ENCODE measurements around the gene MICU2. TPM values are rescaled to one million over a fixed set of nuclear protein-coding genes. Genes with fewer than 3 reads are reported as not detected.

Gene MICU2
- total RNA-seq, 4 donors from 2014 or later, result 31.6 to 39.5 (median 36.0) TPM

DNA sequence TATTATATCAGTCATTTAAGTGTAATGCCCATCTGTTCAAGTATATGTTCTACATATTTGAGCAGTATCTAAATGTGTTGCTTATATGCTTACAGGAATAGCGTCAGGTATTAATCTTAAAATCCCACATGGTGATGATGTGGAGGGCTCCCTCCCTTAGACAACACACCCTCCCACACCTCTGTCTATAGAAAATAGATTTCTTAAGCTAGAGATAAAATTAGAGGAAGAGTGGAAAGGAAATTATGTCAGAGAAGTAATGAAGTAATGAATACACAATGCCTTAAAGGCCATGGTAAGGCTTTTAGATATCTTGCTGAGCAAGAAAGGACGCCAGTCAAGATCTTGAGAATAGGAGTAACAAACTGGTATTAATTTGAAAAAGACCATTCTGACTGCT, 157.3 kb downstream of the MICU2 start:
- no peak overlapping the region for H3K27ac ChIP-seq (replicated peaks in 1 of 4)
- TF ChIP-seq, protein P1, sequence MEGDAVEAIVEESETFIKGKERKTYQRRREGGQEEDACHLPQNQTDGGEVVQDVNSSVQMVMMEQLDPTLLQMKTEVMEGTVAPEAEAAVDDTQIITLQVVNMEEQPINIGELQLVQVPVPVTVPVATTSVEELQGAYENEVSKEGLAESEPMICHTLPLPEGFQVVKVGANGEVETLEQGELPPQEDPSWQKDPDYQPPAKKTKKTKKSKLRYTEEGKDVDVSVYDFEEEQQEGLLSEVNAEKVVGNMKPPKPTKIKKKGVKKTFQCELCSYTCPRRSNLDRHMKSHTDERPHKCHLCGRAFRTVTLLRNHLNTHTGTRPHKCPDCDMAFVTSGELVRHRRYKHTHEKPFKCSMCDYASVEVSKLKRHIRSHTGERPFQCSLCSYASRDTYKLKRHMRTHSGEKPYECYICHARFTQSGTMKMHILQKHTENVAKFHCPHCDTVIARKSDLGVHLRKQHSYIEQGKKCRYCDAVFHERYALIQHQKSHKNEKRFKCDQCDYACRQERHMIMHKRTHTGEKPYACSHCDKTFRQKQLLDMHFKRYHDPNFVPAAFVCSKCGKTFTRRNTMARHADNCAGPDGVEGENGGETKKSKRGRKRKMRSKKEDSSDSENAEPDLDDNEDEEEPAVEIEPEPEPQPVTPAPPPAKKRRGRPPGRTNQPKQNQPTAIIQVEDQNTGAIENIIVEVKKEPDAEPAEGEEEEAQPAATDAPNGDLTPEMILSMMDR (IDR thresholded peaks at IDR 0.05), result no peak
- TF ChIP-seq POLR2AphosphoS5 (IDR thresholded peaks at IDR 0.05), result no peak
- TF ChIP-seq EP300 (IDR thresholded peaks at IDR 0.05), result no peak
- WGBS, result 86% methylated on average over 2 of the region's 2 CpGs
- no peak for DNase-seq (ENCODE audit: extremely low spot score)
- intact Hi-C loops (cut with DNase I), result no loop called here
- no peaks in the 10 kb centered on the region for H3K36me3 ChIP-seq
- H3K4me1 ChIP-seq, result peaks cover 0 to 5% (median 0%) of the 10 kb centered on the region in 4 donors
- no peak overlapping the region for H3K4me3 ChIP-seq
- no peaks in the 10 kb centered on the region for H3K27me3 ChIP-seq
- H3K9me3 ChIP-seq, result no peaks in the 10 kb centered on the region

DNA sequence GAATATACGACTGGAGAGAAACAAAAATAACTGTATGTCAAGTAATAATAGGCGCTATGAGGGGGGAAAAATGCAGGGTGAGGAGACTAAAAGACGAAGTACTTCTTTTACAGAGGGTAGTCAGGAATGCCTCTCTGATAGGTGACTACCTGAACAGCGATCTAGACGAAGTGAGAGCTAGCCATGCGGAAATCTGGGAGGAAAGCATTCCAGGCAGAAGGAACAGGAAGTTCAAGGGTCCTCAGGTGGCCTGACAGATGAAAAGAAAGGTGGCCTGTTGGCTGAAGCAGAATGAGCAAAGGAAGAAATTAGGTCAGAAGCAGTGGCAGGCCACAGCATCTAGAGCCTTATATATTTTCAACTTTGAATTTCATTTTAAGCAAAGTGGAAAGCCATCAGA, 158.2 kb downstream of the MICU2 start:
- WGBS, result 95% methylated on average over 6 of the region's 6 CpGs
- no peak for TF ChIP-seq POLR2A (IDR thresholded peaks at IDR 0.05; ENCODE audit: low read depth)
- TF ChIP-seq, protein P1 (IDR thresholded peaks at IDR 0.05), result no peak
- no peak for TF ChIP-seq POLR2AphosphoS5 (IDR thresholded peaks at IDR 0.05)
- TF ChIP-seq EP300 (IDR thresholded peaks at IDR 0.05), result no peak
- no peak overlapping the region for H3K27ac ChIP-seq (replicated peaks in 1 of 4)
- no peak overlapping the region for H3K4me3 ChIP-seq
- no peaks in the 10 kb centered on the region for H3K27me3 ChIP-seq
- peaks cover 0 to 5% (median 0%) of the 10 kb centered on the region in 4 donors for H3K4me1 ChIP-seq
- intact Hi-C loops (cut with DNase I), result no loop called here
- no peaks in the 10 kb centered on the region for H3K36me3 ChIP-seq
- H3K9me3 ChIP-seq, result no peaks in the 10 kb centered on the region
- no peak for DNase-seq (ENCODE audit: extremely low spot score)

GRCh38 chr13:21443171-21443570, 160.8 kb downstream of the MICU2 start:
- H3K27me3 ChIP-seq, result no peaks in the 10 kb centered on the region
- no peaks in the 10 kb centered on the region for H3K36me3 ChIP-seq
- TF ChIP-seq, protein P1 (IDR thresholded peaks at IDR 0.05), result no peak
- TF ChIP-seq POLR2A (IDR thresholded peaks at IDR 0.05; ENCODE audit: low read depth), result no peak
- DNase-seq (ENCODE audit: extremely low spot score), result no peak
- H3K9me3 ChIP-seq, result peaks cover 0 to 3% (median under 1%) of the 10 kb centered on the region in 4 donors
- no peak overlapping the region for H3K4me3 ChIP-seq
- H3K4me1 ChIP-seq, result peaks cover 0 to 3% (median 0%) of the 10 kb centered on the region in 4 donors
- H3K27ac ChIP-seq (replicated peaks in 1 of 4), result no peak overlapping the region
- 94% methylated on average over 1 of the region's 1 CpG for WGBS
- intact Hi-C loops (cut with DNase I), result no loop called here

Small RNAs within 50 kb of the gene (small RNA-seq; reads per million reads assigned to genes)
- gene RNU6-59P, result 0 reads per million in 3 donors

Other genes with a start within 250 kb of the MICU2 start
- 10 to 100 TPM; 47.4 to 53.3 (median 50.2) TPM for gene ZDHHC20, start 144.9 kb downstream of the MICU2 start, total RNA-seq
- 1 to 10 TPM in 3 of 4 donors, under 1 TPM in 1; 0.50 to 1.9 (median 1.5) TPM for gene FGF9, start 66.9 kb upstream of the MICU2 start, total RNA-seq